Keratinocyte (primary cell): ENCODE data around the gene SMYD3. TPM values are rescaled to one million over a fixed set of nuclear protein-coding genes. Genes with fewer than 3 reads are reported as not detected.

ENCODE experiments used
- DNase-seq: peaks from one replicate; pipeline ENCODE4 v3.0.0-alpha.2; 2011; ENCODE audit warnings: low read depth, missing footprints, low spot score
- FAIRE-seq: peaks from 2 replicates; lab custom pipeline; 2011; peaks lifted over from hg19 to GRCh38; lab: Jason Lieb, UNC
- H2AFZ ChIP-seq: 2 replicates; pipeline ENCODE4 v1.6.0; 2012; ENCODE audit warnings: low read length, control low read depth, inconsistent platforms; ENCODE audit not compliant: control insufficient read depth
- H3K27ac ChIP-seq: 2 replicates; pipeline ENCODE4 v1.5.1; 2011; ENCODE audit warnings: low read length; ENCODE audit not compliant: control insufficient read depth, insufficient read depth
- H3K27me3 ChIP-seq: 3 replicates; pipeline ENCODE4 v1.6.0; 2011; ENCODE audit warnings: low read length; ENCODE audit not compliant: control insufficient read depth, insufficient read depth; ENCODE audit errors: extremely low read depth
- H3K36me3 ChIP-seq, 2 experiments: 2 replicates in 1 of 2; 3 replicates in 1 of 2; pipeline ENCODE4 v1.5.1; 2011; ENCODE audit warnings: low read length in 2 of 2, mild to moderate bottlenecking in 1 of 2; ENCODE audit not compliant: control insufficient read depth in 2 of 2, insufficient read depth in 2 of 2; ENCODE audit errors: extremely low read depth in 1 of 2
- H3K4me1 ChIP-seq: 3 replicates; pipeline ENCODE4 v1.5.1; 2011; ENCODE audit warnings: low read length; ENCODE audit not compliant: control insufficient read depth, insufficient read depth; ENCODE audit errors: extremely low read depth
- H3K4me2 ChIP-seq: 3 replicates; pipeline ENCODE4 v1.6.0; 2011; ENCODE audit warnings: low read depth, low read length; ENCODE audit not compliant: control insufficient read depth, insufficient read depth; ENCODE audit errors: extremely low read depth
- H3K4me3 ChIP-seq, 3 experiments: fragments of 200-600 bp in 1 of 3; sonication (generic) in 1 of 3; 2 replicates in 2 of 3; 3 replicates in 1 of 3; pipeline ENCODE4 v1.5.1; 2011 to 2016; ENCODE audit warnings: low read length in 3 of 3, mild to moderate bottlenecking in 3 of 3, control low read depth in 2 of 3, inconsistent platforms in 1 of 3, low read depth in 1 of 3, mixed read lengths in 1 of 3, mixed run types in 1 of 3, moderate library complexity in 1 of 3; ENCODE audit not compliant: control insufficient read depth in 2 of 3, insufficient read depth in 2 of 3; ENCODE audit errors: extremely low read depth in 1 of 3
- H3K79me2 ChIP-seq: 2 replicates; pipeline ENCODE4 v1.6.0; 2012; ENCODE audit warnings: low read length; ENCODE audit not compliant: control insufficient read depth, insufficient read depth
- H3K9ac ChIP-seq: 3 replicates; pipeline ENCODE4 v1.6.0; 2011; ENCODE audit warnings: low read length; ENCODE audit not compliant: control insufficient read depth, insufficient read depth; ENCODE audit errors: extremely low read depth
- H3K9me1 ChIP-seq: 3 replicates; pipeline ENCODE4 v1.6.0; 2011; ENCODE audit warnings: low read length; ENCODE audit not compliant: control insufficient read depth, insufficient read depth; ENCODE audit errors: extremely low read depth
- H3K9me3 ChIP-seq: 2 replicates; pipeline ENCODE4 v1.5.1; 2012; ENCODE audit warnings: low read depth, low read length; ENCODE audit not compliant: control insufficient read depth
- H4K20me1 ChIP-seq: 3 replicates; pipeline ENCODE4 v1.6.0; 2011; ENCODE audit warnings: low read length; ENCODE audit not compliant: control insufficient read depth, insufficient read depth; ENCODE audit errors: extremely low read depth
- CTCF ChIP-seq, 3 experiments: IDR thresholded peaks in 1 of 3; conservative IDR thresholded peaks in 1 of 3; optimal IDR thresholded peaks in 1 of 3; 2 replicates in 2 of 3; 3 replicates in 1 of 3; pipeline versions ENCODE3 to v1.5.1; 2011; ENCODE audit warnings: low read length in 3 of 3, mild to moderate bottlenecking in 3 of 3, moderate library complexity in 2 of 3, control low read depth in 1 of 3, inconsistent platforms in 1 of 3; ENCODE audit not compliant: insufficient read depth in 2 of 3; ENCODE audit errors: extremely low read depth in 1 of 3
- EZH2 ChIP-seq: IDR thresholded peaks from one replicate; pipeline ENCODE4 v1.6.1; 2012; ENCODE audit warnings: inconsistent platforms, mild to moderate bottlenecking, low read length, moderate library complexity
- dilution Hi-C: fragments of 300-500 bp; cut with MboI; formaldehyde crosslinking; loops from one replicate; pipeline ENCODE4 v1.7.0; 2020; ENCODE audit warnings: low sequenced_read_pairs; ENCODE audit not compliant: extremely low pct_ligation_motif_present
- polyA plus RNA-seq, 5 experiments: library from polyadenylated mRNA; depleted of rRNA in 3 of 5; stranded (reverse) in 3 of 5; stranded (forward) in 1 of 5; unstranded in 1 of 5; fragments of >200 nt; gene quantifications; 1 replicate in 1 of 5; 2 replicates in 3 of 5; 3 replicates in 1 of 5; pipeline versions ENCODE4 v1.2.1 to v1.2.3, GENCODE V29; 2011 to 2012; ENCODE audit warnings: missing spikeins in 2 of 5, low read depth in 1 of 5, low replicate concordance in 1 of 5

The SMYD3 gene
- polyA plus RNA-seq, 1 donor (not counting 4 experiments of a cell fraction or from before 2014, with no cell fraction given): 31.0 TPM

- H3K79me2 ChIP-seq: no peaks in the 10 kb centered on the region
- no peaks in the 10 kb centered on the region for H3K36me3 ChIP-seq
- H3K9me3 ChIP-seq: no peaks in the 10 kb centered on the region
- no peaks in the 10 kb centered on the region for H3K27me3 ChIP-seq
- peaks cover 14% of the 10 kb centered on the region for H3K4me1 ChIP-seq
- H3K4me3 ChIP-seq: no peak overlapping the region
- H2AFZ ChIP-seq: no peak overlapping the region
- DNase-seq: no peak
- dilution Hi-C loops: no loop called here
- no peak for TF ChIP-seq CTCF (optimal IDR thresholded peaks at IDR 0.05 in 1 of 3, IDR thresholded peaks at IDR 0.05 in 1 of 3, conservative IDR thresholded peaks at IDR 0.05 in 1 of 3; ENCODE audit: extremely low read depth in 1 of 3, insufficient read depth in 2 of 3, low read length in 3 of 3)
- no peak for TF ChIP-seq EZH2
- H3K9ac ChIP-seq: no peak overlapping the region
- no peak overlapping the region for H3K4me2 ChIP-seq
- no peaks in the 10 kb centered on the region for H4K20me1 ChIP-seq
- no peak overlapping the region for H3K27ac ChIP-seq
- no peaks in the 10 kb centered on the region for H3K9me1 ChIP-seq
- no peak for FAIRE-seq
These were observed 518.5 kb downstream of the SMYD3 start for GRCh38 chr1:245988393-245989078.

- no peak for TF ChIP-seq EZH2
- TF ChIP-seq CTCF (optimal IDR thresholded peaks at IDR 0.05 in 1 of 3, IDR thresholded peaks at IDR 0.05 in 1 of 3, conservative IDR thresholded peaks at IDR 0.05 in 1 of 3; ENCODE audit: extremely low read depth in 1 of 3, insufficient read depth in 2 of 3, low read length in 3 of 3): no peak
- Histone ChIP-seq H2AFZ (no peak overlapping the region), H3K36me3 (no peaks in the 10 kb centered on the region), H3K4me1 (peaks cover 14% of the 10 kb centered on the region), H3K27ac (no peak overlapping the region), H3K79me2 (no peaks in the 10 kb centered on the region), H3K4me3 (no peak overlapping the region), H3K9me1 (no peaks in the 10 kb centered on the region), H4K20me1 (no peaks in the 10 kb centered on the region), H3K4me2 (no peak overlapping the region), H3K27me3 (no peaks in the 10 kb centered on the region), H3K9ac (no peak overlapping the region), H3K9me3 (no peaks in the 10 kb centered on the region)
- dilution Hi-C loops: no loop called here
- FAIRE-seq (no peak), DNase-seq (no peak)
These were observed 519.1 kb downstream of the SMYD3 start for GRCh38 chr1:245987997-245988392.
